Uterus (tissue), 4 donors: ENCODE data around the gene SOHLH1. TPM values are rescaled to one million over a fixed set of nuclear protein-coding genes. Genes with fewer than 3 reads are reported as not detected.

Experiments
- DNase-seq, 2 donors: peaks; one replicate each; pipeline ENCODE4 v3.0.0-alpha.2; 2019 to 2020
- H3K27ac ChIP-seq, 2 donors: fragments of 200-600 bp; sonication (generic); 1 replicate in 1 of 2; 2 replicates in 1 of 2; pipeline ENCODE4 v1.5.1; 2016 to 2018
- H3K27me3 ChIP-seq, 2 donors: fragments of 200-600 bp; sonication (generic); one replicate each; pipeline ENCODE4 v1.5.1; 2018 to 2019; ENCODE audit warnings: control low read depth in 1 of 2
- H3K36me3 ChIP-seq, 2 donors: fragments of 200-600 bp; sonication (generic); one replicate each; pipeline ENCODE4 v1.5.1; 2019; ENCODE audit warnings: control low read depth in 1 of 2
- H3K4me1 ChIP-seq, 2 donors: fragments of 200-600 bp; sonication (generic); one replicate each; pipeline ENCODE4 v1.5.1; 2018 to 2019; ENCODE audit warnings: control low read depth in 1 of 2
- H3K4me3 ChIP-seq, 2 donors: fragments of 200-600 bp; sonication (generic); 1 replicate in 1 of 2; 2 replicates in 1 of 2; pipeline ENCODE4 v1.5.1; 2018 to 2019; ENCODE audit warnings: mild to moderate bottlenecking in 1 of 2
- H3K9me3 ChIP-seq, 2 donors: fragments of 200-600 bp; sonication (generic); one replicate each; pipeline ENCODE4 v1.5.1; 2019; ENCODE audit warnings: control low read depth in 1 of 2
- CTCF ChIP-seq, 4 experiments: fragments of 200-600 bp in 2 of 4; fragments of 450-650 bp in 2 of 4; sonication (generic) in 2 of 4; IDR thresholded peaks; one replicate each; pipeline ENCODE4 v1.5.1; 2016 to 2019; ENCODE audit warnings: antibody characterized with exemption in 4 of 4, mild to moderate bottlenecking in 2 of 4, moderate library complexity in 1 of 4
- POLR2A ChIP-seq, 2 donors: fragments of 450-650 bp; IDR thresholded peaks; one replicate each; pipeline ENCODE4 v1.6.1; 2016; ENCODE audit warnings: antibody characterized with exemption in 2 of 2, mild to moderate bottlenecking in 1 of 2, moderate library complexity in 1 of 2
- intact Hi-C: fragments of 100-400 bp; cut with DNase I; formaldehyde crosslinking; loops from one replicate; pipeline ENCODE4 v1.15.1; 2023; ENCODE audit warnings: low total_unique reads
- total RNA-seq, 4 donors: library from RNA; depleted of rRNA in 3 of 4; stranded (reverse); fragments of >200 nt in 3 of 4; gene quantifications; one replicate each; pipeline versions ENCODE4 v1.1.0 to v1.2.4, GENCODE V29; 2014 to 2023
- donor health status: DM: yes; HTN: yes; CAD: no.

Gene SOHLH1
- total RNA-seq, 4 donors from 2014 or later = not detected

- Histone ChIP-seq H3K27ac (no peak overlapping the region), H3K9me3 (no peaks in the 10 kb centered on the region), H3K36me3 (no peaks in the 10 kb centered on the region), H3K4me3 (no peak overlapping the region), H3K27me3 (peaks cover 0 to 23% of the 10 kb centered on the region in 2 donors), H3K4me1 (no peaks in the 10 kb centered on the region)
- no peak for DNase-seq
- TF ChIP-seq CTCF (IDR thresholded peaks at IDR 0.05) = no peak
- TF ChIP-seq POLR2A (IDR thresholded peaks at IDR 0.05) = no peak
- intact Hi-C loops = no loop called here
These were observed 15.8 kb upstream of the SOHLH1 start for GRCh38 chr9:135715056-135715595.

GRCh38 chr9:135714242-135715055 lies 15.2 kb upstream of the SOHLH1 start:
- Histone ChIP-seq H3K9me3 (no peaks in the 10 kb centered on the region), H3K4me1 (no peaks in the 10 kb centered on the region), H3K27ac (no peak overlapping the region), H3K27me3 (peaks cover 0 to 23% of the 10 kb centered on the region in 2 donors), H3K36me3 (no peaks in the 10 kb centered on the region), H3K4me3 (no peak overlapping the region)
- intact Hi-C loops = no loop called here
- no peak for DNase-seq
- no peak for TF ChIP-seq POLR2A (IDR thresholded peaks at IDR 0.05)
- TF ChIP-seq CTCF (IDR thresholded peaks at IDR 0.05) = no peak

- Histone ChIP-seq H3K27me3 (peaks cover 0 to 23% of the 10 kb centered on the region in 2 donors), H3K36me3 (no peaks in the 10 kb centered on the region), H3K4me3 (no peak overlapping the region), H3K4me1 (no peaks in the 10 kb centered on the region), H3K27ac (no peak overlapping the region), H3K9me3 (no peaks in the 10 kb centered on the region)
- TF ChIP-seq POLR2A (IDR thresholded peaks at IDR 0.05) (no peak), CTCF (IDR thresholded peaks at IDR 0.05) (no peak)
- DNase-seq = no peak
- intact Hi-C loops = no loop called here
These were observed 13.5 kb upstream of the SOHLH1 start for GRCh38 chr9:135712613-135713295.

GRCh38 chr9:135711881-135712280 lies 12.6 kb upstream of the SOHLH1 start:
- Histone ChIP-seq H3K36me3 (no peaks in the 10 kb centered on the region), H3K9me3 (no peaks in the 10 kb centered on the region), H3K27ac (no peak overlapping the region), H3K4me3 (no peak overlapping the region), H3K4me1 (no peaks in the 10 kb centered on the region), H3K27me3 (peaks cover 0 to 31% of the 10 kb centered on the region in 2 donors)
- TF ChIP-seq CTCF (IDR thresholded peaks at IDR 0.05) (no peak), POLR2A (IDR thresholded peaks at IDR 0.05) (no peak)
- intact Hi-C loops = no loop called here
- DNase-seq = no peak

- intact Hi-C loops = no loop called here
- H3K27me3 ChIP-seq = peaks cover 0 to 29% of the 10 kb centered on the region in 2 donors
These were observed 12.1 kb upstream of the SOHLH1 start for GRCh38 chr9:135711391-135711790.

More at GRCh38 chr9:135711391-135711790, 12.1 kb upstream of the SOHLH1 start:
- no peaks in the 10 kb centered on the region for H3K36me3 ChIP-seq
- no peak overlapping the region for H3K27ac ChIP-seq
- TF ChIP-seq CTCF (IDR thresholded peaks at IDR 0.05) (no peak), POLR2A (IDR thresholded peaks at IDR 0.05) (no peak)
- no peaks in the 10 kb centered on the region for H3K9me3 ChIP-seq
- DNase-seq = no peak
- H3K4me1 ChIP-seq = no peaks in the 10 kb centered on the region
- no peak overlapping the region for H3K4me3 ChIP-seq
